Cardiac septum (tissue), 1 donor: ENCODE data around the gene DXO. TPM values are rescaled to one million over a fixed set of nuclear protein-coding genes. Genes with fewer than 3 reads are reported as not detected.
A peak's percentile ranks its signal among the peaks of the same experiment; 100 is the strongest.
"Not testable (repeated sequence)": the region's sequence is repeated elsewhere in the genome, so short reads cannot be mapped to it uniquely, and the experiment has no call there.

Source experiments
- DNase-seq: peaks from one replicate; pipeline ENCODE4 v3.0.0-alpha.2; 2020; ENCODE audit warnings: low spot score
- intact Hi-C: fragments of 100-400 bp; cut with DNase I; formaldehyde crosslinking; loops from one replicate; pipeline ENCODE4 v1.14.0; 2022
- total RNA-seq: library from RNA; stranded (reverse); fragmentation: NEBNext Ultra II Directional; extraction: Animal tissue kit (Norgen Biotek cat#: 25700); gene quantifications from one replicate; pipeline ENCODE4 v1.2.1, GENCODE V29; 2021
- donor health status: DM: no; HTN: no; CAD: no.

The DXO gene
- total RNA-seq, 1 donor from 2014 or later = 14.0 TPM

GRCh38 chr6:31981744-31982143, 9.8 kb upstream of the DXO start, which contains the start of gene C4A:
Gene C4A, plus strand, starts transcription at chr6:31982057. Its CDS starts 51 bp downstream, at chr6:31982108.
- DNase-seq, intact Hi-C loops: not testable (repeated sequence)

GRCh38 chr6:31980998-31981397, 9.1 kb upstream of the DXO start:
- DNase-seq, intact Hi-C loops: not testable (repeated sequence)

- DNase-seq = not testable (repeated sequence)
Measured at GRCh38 chr6:31980195-31980876, 8.4 kb upstream of the DXO start.

GRCh38 chr6:31979238-31979898, 7.4 kb upstream of the DXO start:
- intact Hi-C loops = no loop called here
- DNase-seq = peak; percentile 19

More at GRCh38 chr6:31980195-31980876, 8.4 kb upstream of the DXO start:
- intact Hi-C loops = not testable (repeated sequence)

- DNase-seq = no peak
Measured at GRCh38 chr6:31978831-31979230, 6.9 kb upstream of the DXO start.

GRCh38 chr6:31977816-31978431, 6.0 kb upstream of the DXO start:
- intact Hi-C loops = no loop called here
- peak; percentile 63 for DNase-seq

More at GRCh38 chr6:31978831-31979230, 6.9 kb upstream of the DXO start:
- intact Hi-C loops = no loop called here

GRCh38 chr6:31976065-31976464, 4.1 kb upstream of the DXO start:
- DNase-seq, intact Hi-C loops: not testable (repeated sequence)

- intact Hi-C loops = loop anchor here (1.0 kb wide), 1 partner anchor 14 kb away; the partner anchor contains the start of gene SKIC2
- no peak for DNase-seq
Measured at GRCh38 chr6:31972709-31973350, 892 bp upstream of the DXO start.

- no peak for DNase-seq
- intact Hi-C loops = no loop called here
Measured at GRCh38 chr6:31971279-31971992, 502 bp downstream of the DXO start.

- intact Hi-C loops = no loop called here
- DNase-seq = no peak
Measured at GRCh38 chr6:31970604-31971271, 1.2 kb downstream of the DXO start.

GRCh38 chr6:31969712-31970603, 2.0 kb downstream of the DXO start:
- DNase-seq = no peak
- intact Hi-C loops = no loop called here

- no peak for DNase-seq
- intact Hi-C loops = no loop called here
Measured at GRCh38 chr6:31968791-31969711, 2.9 kb downstream of the DXO start.

- intact Hi-C loops = no loop called here
- no peak for DNase-seq
Measured at GRCh38 chr6:31968326-31968725, 3.6 kb downstream of the DXO start.

GRCh38 chr6:31967926-31968320, 4.0 kb downstream of the DXO start:
- intact Hi-C loops = no loop called here
- DNase-seq = no peak

- no peak for DNase-seq
- intact Hi-C loops = no loop called here
Measured at GRCh38 chr6:31966997-31967925, 4.7 kb downstream of the DXO start.

- no peak for DNase-seq
Measured at GRCh38 chr6:31966506-31966905, 5.4 kb downstream of the DXO start.

More at GRCh38 chr6:31966506-31966905, 5.4 kb downstream of the DXO start:
- intact Hi-C loops = no loop called here
